Measurements from ENCODE around the gene UMAD1.

UMAD1 gene

GRCh38 chr7:7640221-7641128 is at the start of gene UMAD1:
Gene UMAD1 (plus strand): TSS chr7:7640752. CDS start chr7:7673372, 32,620 bp downstream.
- no peaks in the 10 kb centered on the region for H3K9me3 Mint-ChIP-seq
- H3K27me3 Mint-ChIP-seq (ENCODE audit: low read depth): no peaks in the 10 kb centered on the region
- H3K4me3 Mint-ChIP-seq: peak within 1 kb of the TSS; percentile 90
- peak; percentile 99 for DNase-seq (ENCODE audit: low spot score)
- peak within 1 kb of the TSS; percentile 94 for H3K27ac Mint-ChIP-seq
- H3K36me3 Mint-ChIP-seq (ENCODE audit: low read depth): peaks cover 23% of the 10 kb centered on the region
- H3K4me1 Mint-ChIP-seq (ENCODE audit: low read depth): peaks cover 35% of the 10 kb centered on the region

- H3K36me3 Mint-ChIP-seq (ENCODE audit: low read depth): peaks cover 25% of the 10 kb centered on the region
- no peak for DNase-seq (ENCODE audit: low spot score)
- peaks cover under 1% of the 10 kb centered on the region for H3K4me1 Mint-ChIP-seq (ENCODE audit: low read depth)
- H3K9me3 Mint-ChIP-seq: no peaks in the 10 kb centered on the region
- H3K27ac Mint-ChIP-seq: no peak overlapping the region
- no peaks in the 10 kb centered on the region for H3K27me3 Mint-ChIP-seq (ENCODE audit: low read depth)
- H3K4me3 Mint-ChIP-seq: no peak overlapping the region
Measured at GRCh38 chr7:7595451-7595850, 45.1 kb upstream of the UMAD1 start.

- H3K36me3 Mint-ChIP-seq (ENCODE audit: low read depth): peaks cover 27% of the 10 kb centered on the region
- DNase-seq (ENCODE audit: low spot score): no peak
- H3K27ac Mint-ChIP-seq: no peak overlapping the region
- no peaks in the 10 kb centered on the region for H3K4me1 Mint-ChIP-seq (ENCODE audit: low read depth)
- H3K9me3 Mint-ChIP-seq: peaks cover 7% of the 10 kb centered on the region
- no peak overlapping the region for H3K4me3 Mint-ChIP-seq
- H3K27me3 Mint-ChIP-seq (ENCODE audit: low read depth): no peaks in the 10 kb centered on the region
Measured at GRCh38 chr7:7596176-7596575, 44.4 kb upstream of the UMAD1 start.

GRCh38 chr7:7607010-7607409 is 33.5 kb upstream of the UMAD1 start:
- Mint-ChIP-seq H3K4me1 (ENCODE audit: low read depth) (no peaks in the 10 kb centered on the region), H3K27ac (no peak overlapping the region), H3K27me3 (ENCODE audit: low read depth) (no peaks in the 10 kb centered on the region), H3K9me3 (no peaks in the 10 kb centered on the region), H3K36me3 (ENCODE audit: low read depth) (peaks cover 5% of the 10 kb centered on the region), H3K4me3 (no peak overlapping the region)
- DNase-seq (ENCODE audit: low spot score): no peak

GRCh38 chr7:7609330-7609729 is 31.2 kb upstream of the UMAD1 start:
- Mint-ChIP-seq H3K27ac (no peak overlapping the region), H3K4me1 (ENCODE audit: low read depth) (no peaks in the 10 kb centered on the region), H3K27me3 (ENCODE audit: low read depth) (no peaks in the 10 kb centered on the region), H3K9me3 (no peaks in the 10 kb centered on the region), H3K4me3 (no peak overlapping the region), H3K36me3 (ENCODE audit: low read depth) (peaks cover 5% of the 10 kb centered on the region)
- DNase-seq (ENCODE audit: low spot score): no peak

- Mint-ChIP-seq H3K27me3 (ENCODE audit: low read depth) (no peaks in the 10 kb centered on the region), H3K4me3 (no peak overlapping the region), H3K36me3 (ENCODE audit: low read depth) (peaks cover 5% of the 10 kb centered on the region), H3K27ac (no peak overlapping the region), H3K4me1 (ENCODE audit: low read depth) (peaks cover under 1% of the 10 kb centered on the region), H3K9me3 (no peaks in the 10 kb centered on the region)
- no peak for DNase-seq (ENCODE audit: low spot score)
Measured at GRCh38 chr7:7612519-7612918, 28.0 kb upstream of the UMAD1 start.

GRCh38 chr7:7613210-7613609 is 27.3 kb upstream of the UMAD1 start:
- Mint-ChIP-seq H3K9me3 (no peaks in the 10 kb centered on the region), H3K4me1 (ENCODE audit: low read depth) (peaks cover 2% of the 10 kb centered on the region), H3K4me3 (no peak overlapping the region), H3K36me3 (ENCODE audit: low read depth) (no peaks in the 10 kb centered on the region), H3K27ac (no peak overlapping the region), H3K27me3 (ENCODE audit: low read depth) (no peaks in the 10 kb centered on the region)
- DNase-seq (ENCODE audit: low spot score): no peak

- no peak overlapping the region for H3K27ac Mint-ChIP-seq
Measured at GRCh38 chr7:7614018-7614741, 26.4 kb upstream of the UMAD1 start.

GRCh38 chr7:7617550-7617949 is 23.0 kb upstream of the UMAD1 start:
- no peaks in the 10 kb centered on the region for H3K27me3 Mint-ChIP-seq (ENCODE audit: low read depth)
- peaks cover 2% of the 10 kb centered on the region for H3K4me1 Mint-ChIP-seq (ENCODE audit: low read depth)
- no peak for DNase-seq (ENCODE audit: low spot score)
- H3K27ac Mint-ChIP-seq: no peak overlapping the region
- H3K9me3 Mint-ChIP-seq: no peaks in the 10 kb centered on the region
- H3K36me3 Mint-ChIP-seq (ENCODE audit: low read depth): no peaks in the 10 kb centered on the region
- H3K4me3 Mint-ChIP-seq: no peak overlapping the region

More at GRCh38 chr7:7614018-7614741, 26.4 kb upstream of the UMAD1 start:
- Mint-ChIP-seq H3K4me1 (ENCODE audit: low read depth) (peaks cover 2% of the 10 kb centered on the region), H3K27me3 (ENCODE audit: low read depth) (no peaks in the 10 kb centered on the region), H3K9me3 (no peaks in the 10 kb centered on the region), H3K4me3 (no peak overlapping the region), H3K36me3 (ENCODE audit: low read depth) (no peaks in the 10 kb centered on the region)
- no peak for DNase-seq (ENCODE audit: low spot score)

GRCh38 chr7:7618410-7618809 is 22.1 kb upstream of the UMAD1 start:
- H3K27ac Mint-ChIP-seq: no peak overlapping the region
- H3K36me3 Mint-ChIP-seq (ENCODE audit: low read depth): no peaks in the 10 kb centered on the region
- no peak overlapping the region for H3K4me3 Mint-ChIP-seq
- H3K4me1 Mint-ChIP-seq (ENCODE audit: low read depth): peaks cover 2% of the 10 kb centered on the region
- H3K9me3 Mint-ChIP-seq: no peaks in the 10 kb centered on the region
- DNase-seq (ENCODE audit: low spot score): no peak
- H3K27me3 Mint-ChIP-seq (ENCODE audit: low read depth): no peaks in the 10 kb centered on the region

GRCh38 chr7:7620236-7620635 is 20.3 kb upstream of the UMAD1 start:
- DNase-seq (ENCODE audit: low spot score): no peak
- Mint-ChIP-seq H3K27ac (no peak overlapping the region), H3K27me3 (ENCODE audit: low read depth) (peaks cover 3% of the 10 kb centered on the region), H3K4me3 (no peak overlapping the region), H3K4me1 (ENCODE audit: low read depth) (peaks cover 2% of the 10 kb centered on the region), H3K36me3 (ENCODE audit: low read depth) (no peaks in the 10 kb centered on the region), H3K9me3 (no peaks in the 10 kb centered on the region)

- Mint-ChIP-seq H3K27ac (no peak overlapping the region), H3K36me3 (ENCODE audit: low read depth) (no peaks in the 10 kb centered on the region), H3K4me3 (no peak overlapping the region), H3K9me3 (peaks cover under 1% of the 10 kb centered on the region), H3K4me1 (ENCODE audit: low read depth) (peaks cover 2% of the 10 kb centered on the region), H3K27me3 (ENCODE audit: low read depth) (peaks cover 3% of the 10 kb centered on the region)
- DNase-seq (ENCODE audit: low spot score): no peak
Measured at GRCh38 chr7:7620644-7621210, 19.8 kb upstream of the UMAD1 start.

GRCh38 chr7:7628476-7628875 is 12.1 kb upstream of the UMAD1 start:
- Mint-ChIP-seq H3K4me1 (ENCODE audit: low read depth) (no peaks in the 10 kb centered on the region), H3K27ac (no peak overlapping the region), H3K27me3 (ENCODE audit: low read depth) (peaks cover 3% of the 10 kb centered on the region), H3K36me3 (ENCODE audit: low read depth) (peaks cover 3% of the 10 kb centered on the region), H3K9me3 (peaks cover 14% of the 10 kb centered on the region), H3K4me3 (no peak overlapping the region)
- DNase-seq (ENCODE audit: low spot score): no peak

Data from T-helper 2 cell treated with Interferon-gamma antibody and Interleukin-4, amounts not matched to agents 5 μg/mL and 100 μg/mL, for 36 hours (primary cell).